ENCODE data around the gene B3GALT5.

DNA sequence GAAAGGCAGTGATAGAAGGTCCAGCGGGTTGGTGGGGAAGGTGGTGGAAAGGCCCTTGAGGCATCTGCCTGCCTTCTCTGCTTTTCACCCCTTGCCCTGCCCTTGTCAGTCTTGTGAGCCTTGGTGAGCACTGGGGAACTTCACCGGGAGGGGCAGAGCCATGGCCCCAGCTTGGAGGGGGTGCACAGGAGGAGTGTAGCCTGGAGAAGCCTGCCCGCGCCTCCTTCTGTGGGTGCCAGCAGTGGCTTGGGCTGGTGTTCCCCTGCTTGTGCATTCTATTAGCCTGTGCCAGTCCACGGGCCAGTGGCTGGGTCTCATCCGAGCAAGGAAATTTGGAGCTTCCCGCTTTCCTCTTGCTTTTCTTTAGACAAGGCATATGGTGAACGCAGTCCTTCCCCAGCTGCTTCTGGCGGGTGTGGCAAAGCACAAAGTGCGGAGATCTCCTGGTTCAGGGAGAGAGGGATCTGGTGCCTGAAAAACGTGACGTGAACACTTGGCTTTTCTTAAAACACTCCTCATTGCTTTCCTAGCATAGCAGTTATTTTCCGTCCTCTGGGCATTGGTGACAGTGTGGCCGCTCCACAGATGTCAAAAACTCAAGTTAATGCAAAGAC is 10.6 kb upstream of the B3GALT5 start:
- TF ChIP-seq EP300 (IDR thresholded peaks at IDR 0.05): no peak
- TF ChIP-seq CTCF (IDR thresholded peaks at IDR 0.05): no peak
- TF ChIP-seq POLR2A (IDR thresholded peaks at IDR 0.05; ENCODE audit: low read depth): no peak

Measured in esophagus muscularis mucosa (tissue), 4 donors.